Activated naive CD4-positive, alpha-beta T cell treated with anti-CD3 and anti-CD28 coated beads, Interleukin-2, amount 50 U/mL, for 16 hours (primary cell): ENCODE results near the gene ACHE.
"Not testable (repeated sequence)": the region's sequence is repeated elsewhere in the genome, so short reads cannot be mapped to it uniquely, and the experiment has no call there.

Experiments used
- DNase-seq: peaks from one replicate; pipeline ENCODE4 v3.0.0-alpha.2; 2020

The ACHE gene

GRCh38 chr7:100895701-100895955, at the start of gene ACHE:
TSS of gene ACHE (minus strand) at chr7:100895888. CDS start at chr7:100894232, 1,656 bp downstream.
- DNase-seq = no peak

GRCh38 chr7:100944138-100944537, 48.5 kb upstream of the ACHE start:
- DNase-seq = no peak

- no peak for DNase-seq
Measured at GRCh38 chr7:100943693-100944092, 48.0 kb upstream of the ACHE start.

- DNase-seq = no peak
Measured at GRCh38 chr7:100942045-100942774, 46.5 kb upstream of the ACHE start.

GRCh38 chr7:100936167-100936566, 40.5 kb upstream of the ACHE start:
- not testable (repeated sequence) for DNase-seq

GRCh38 chr7:100935381-100935780, 39.7 kb upstream of the ACHE start:
- not testable (repeated sequence) for DNase-seq

GRCh38 chr7:100933734-100934133, 38.0 kb upstream of the ACHE start:
- DNase-seq = no peak

- DNase-seq = no peak
Measured at GRCh38 chr7:100929808-100930174, 34.1 kb upstream of the ACHE start.

- DNase-seq = not testable (repeated sequence)
Measured at GRCh38 chr7:100923616-100924015, 27.9 kb upstream of the ACHE start.

GRCh38 chr7:100921039-100921438, 25.4 kb upstream of the ACHE start:
- DNase-seq = no peak

- not testable (repeated sequence) for DNase-seq
Measured at GRCh38 chr7:100919779-100920437, 24.2 kb upstream of the ACHE start.

- DNase-seq = not testable (repeated sequence)
Measured at GRCh38 chr7:100919335-100919734, 23.6 kb upstream of the ACHE start.

GRCh38 chr7:100914879-100915447, 19.3 kb upstream of the ACHE start:
- DNase-seq = no peak

- DNase-seq = no peak
Measured at GRCh38 chr7:100914208-100914878, 18.7 kb upstream of the ACHE start.

GRCh38 chr7:100911484-100911883, 15.8 kb upstream of the ACHE start:
- DNase-seq = no peak

GRCh38 chr7:100910443-100910842, 14.8 kb upstream of the ACHE start:
- DNase-seq = not testable (repeated sequence)

- no peak for DNase-seq
Measured at GRCh38 chr7:100908512-100908911, 12.8 kb upstream of the ACHE start.

- DNase-seq = no peak
Measured at GRCh38 chr7:100902638-100903037, 7.0 kb upstream of the ACHE start.

GRCh38 chr7:100901921-100902332, 6.2 kb upstream of the ACHE start:
- no peak for DNase-seq

GRCh38 chr7:100900978-100901377, 5.3 kb upstream of the ACHE start:
- no peak for DNase-seq

- DNase-seq = no peak
Measured at GRCh38 chr7:100899432-100899831, 3.7 kb upstream of the ACHE start.

- no peak for DNase-seq
Measured at GRCh38 chr7:100897772-100898454, 2.2 kb upstream of the ACHE start.
